Activated CD8-positive, alpha-beta memory T cell treated with anti-CD3 and anti-CD28 coated beads, Interleukin-2, amount 50 U/mL, for 4 hours (primary cell): ENCODE results near the gene KLHDC2.
A peak's percentile ranks its signal among the peaks of the same experiment; 100 is the strongest.
"Not testable (repeated sequence)": the region's sequence is repeated elsewhere in the genome, so short reads cannot be mapped to it uniquely, and the experiment has no call there.

Source experiments
- DNase-seq: peaks from one replicate; pipeline ENCODE4 v3.0.0-alpha.2; 2020

Gene KLHDC2

GRCh38 chr14:49767571-49768300 lies at the start of gene KLHDC2:
KLHDC2 (plus strand) TSS chr14:49768153; CDS start chr14:49768469, 316 bp downstream.
- DNase-seq, result peak; percentile 88

GRCh38 chr14:49720744-49721143 lies 47.2 kb upstream of the KLHDC2 start:
- no peak for DNase-seq

- DNase-seq, result not testable (repeated sequence)
Measured at GRCh38 chr14:49721733-49722435, 46.1 kb upstream of the KLHDC2 start.

GRCh38 chr14:49727171-49727570 lies 40.8 kb upstream of the KLHDC2 start:
- no peak for DNase-seq

- no peak for DNase-seq
Measured at GRCh38 chr14:49732896-49733295, 35.1 kb upstream of the KLHDC2 start.

- DNase-seq, result no peak
Measured at GRCh38 chr14:49733836-49734235, 34.1 kb upstream of the KLHDC2 start.

- not testable (repeated sequence) for DNase-seq
Measured at GRCh38 chr14:49735669-49736068, 32.3 kb upstream of the KLHDC2 start.

GRCh38 chr14:49745191-49745590 lies 22.8 kb upstream of the KLHDC2 start:
- no peak for DNase-seq

GRCh38 chr14:49746476-49746875 lies 21.5 kb upstream of the KLHDC2 start:
- DNase-seq, result not testable (repeated sequence)

- no peak for DNase-seq
Measured at GRCh38 chr14:49754570-49755097, 13.3 kb upstream of the KLHDC2 start.

- DNase-seq, result no peak
Measured at GRCh38 chr14:49755378-49755777, 12.6 kb upstream of the KLHDC2 start.

- no peak for DNase-seq
Measured at GRCh38 chr14:49761839-49762551, 6.0 kb upstream of the KLHDC2 start.

- no peak for DNase-seq
Measured at GRCh38 chr14:49766839-49767238, 1.1 kb upstream of the KLHDC2 start.

- no peak for DNase-seq
Measured at GRCh38 chr14:49767270-49767570, 733 bp upstream of the KLHDC2 start.

- peak; percentile 59 for DNase-seq
Measured at GRCh38 chr14:49768301-49769121, 558 bp downstream of the KLHDC2 start.

GRCh38 chr14:49769171-49769570 lies 1.2 kb downstream of the KLHDC2 start:
- no peak for DNase-seq

GRCh38 chr14:49769581-49770211 lies 1.7 kb downstream of the KLHDC2 start:
- no peak for DNase-seq

GRCh38 chr14:49770212-49770817 lies 2.4 kb downstream of the KLHDC2 start:
- no peak for DNase-seq

- DNase-seq, result not testable (repeated sequence)
Measured at GRCh38 chr14:49771691-49772090, 3.7 kb downstream of the KLHDC2 start.

- DNase-seq, result no peak
Measured at GRCh38 chr14:49774106-49774505, 6.2 kb downstream of the KLHDC2 start.

GRCh38 chr14:49778421-49778820 lies 10.5 kb downstream of the KLHDC2 start:
- DNase-seq, result no peak

GRCh38 chr14:49781040-49781439 lies 13.1 kb downstream of the KLHDC2 start:
- DNase-seq, result not testable (repeated sequence)
